SU-DHL-6 (cell line): ENCODE results near the gene RXRB.

ENCODE experiments used
- H2AFZ ChIP-seq: fragments of 200-600 bp; sonication (generic); 2 replicates; pipeline ENCODE4 v1.6.1; 2014; ENCODE audit warnings: low read depth, mild to moderate bottlenecking, moderate library complexity, mixed read lengths, antibody characterized with exemption, low read length; ENCODE audit not compliant: severe bottlenecking
- H3F3A ChIP-seq: fragments of 200-600 bp; shearing (Covaris generic); 2 replicates; pipeline ENCODE4 v1.6.0; 2016; ENCODE audit warnings: antibody characterized with exemption, mild to moderate bottlenecking; ENCODE audit not compliant: insufficient read depth
- H3K27ac ChIP-seq: fragments of 200-600 bp; sonication (generic); 2 replicates; pipeline ENCODE4 v1.5.1; 2016; ENCODE audit warnings: low read depth, mild to moderate bottlenecking, low read length, moderate library complexity, mixed read lengths
- H3K27me3 ChIP-seq: fragments of 200-600 bp; sonication (generic), shearing (Covaris generic); 2 replicates; pipeline ENCODE4 v1.6.0; 2014; ENCODE audit warnings: mild to moderate bottlenecking, low read length
- H3K36me3 ChIP-seq: fragments of 200-600 bp; sonication (generic); 2 replicates; pipeline ENCODE4 v1.6.1; 2014; ENCODE audit warnings: mild to moderate bottlenecking, low read length, mixed read lengths
- H3K4me2 ChIP-seq: fragments of 300-600, 200-600 bp; shearing (Covaris generic), sonication (generic); 2 replicates; pipeline ENCODE4 v1.6.0; 2014; ENCODE audit warnings: low read length, low read depth, mild to moderate bottlenecking; ENCODE audit not compliant: poor library complexity, severe bottlenecking
- H3K4me3 ChIP-seq: fragments of 200-600 bp; sonication (generic); 2 replicates; pipeline ENCODE4 v1.5.1; 2014; ENCODE audit warnings: antibody characterized with exemption, low read length, mild to moderate bottlenecking, mixed read lengths; ENCODE audit not compliant: insufficient read depth, poor library complexity, severe bottlenecking
- H3K79me2 ChIP-seq: fragments of 200-600 bp; sonication (generic); 2 replicates; pipeline ENCODE4 v1.6.1; 2014; ENCODE audit warnings: mild to moderate bottlenecking, low read length, moderate library complexity; ENCODE audit not compliant: insufficient read depth
- H3K9ac ChIP-seq: fragments of 200-600 bp; sonication (generic); 2 replicates; pipeline ENCODE4 v1.7.0; 2014; ENCODE audit warnings: mild to moderate bottlenecking, low read length
- H3K9me2 ChIP-seq: fragments of 200-600 bp; sonication (generic); replicated peaks from 2 replicates; pipeline ENCODE4 v1.6.1; 2014; ENCODE audit warnings: low read length; ENCODE audit not compliant: insufficient read depth
- H3K9me3 ChIP-seq: fragments of 200-600 bp; sonication (generic); 2 replicates; pipeline ENCODE4 v1.6.1; 2014; ENCODE audit warnings: low read length, mixed read lengths; ENCODE audit not compliant: insufficient read depth
- H4K20me1 ChIP-seq: fragments of 200-600 bp; sonication (generic); 2 replicates; pipeline ENCODE4 v1.6.1; 2014; ENCODE audit warnings: low read depth, mild to moderate bottlenecking, antibody characterized with exemption, low read length, moderate library complexity, mixed read lengths
- EZH2phosphoT487 ChIP-seq: fragments of 200-600 bp; sonication (generic), shearing (Covaris generic); conservative IDR thresholded peaks from 2 replicates; pipeline ENCODE4 v1.6.1; 2018; ENCODE audit warnings: mild to moderate bottlenecking, antibody characterized with exemption, low read length, moderate library complexity, mixed read lengths
- TF ChIP-seq, protein P1 (sequence below): fragments of 200-600 bp; sonication (generic); IDR thresholded peaks from one replicate; pipeline ENCODE4 v1.5.1; 2017; ENCODE audit warnings: antibody characterized with exemption, mild to moderate bottlenecking, low read length, moderate library complexity; ENCODE audit not compliant: insufficient read depth, poor library complexity, severe bottlenecking

The RXRB gene

DNA sequence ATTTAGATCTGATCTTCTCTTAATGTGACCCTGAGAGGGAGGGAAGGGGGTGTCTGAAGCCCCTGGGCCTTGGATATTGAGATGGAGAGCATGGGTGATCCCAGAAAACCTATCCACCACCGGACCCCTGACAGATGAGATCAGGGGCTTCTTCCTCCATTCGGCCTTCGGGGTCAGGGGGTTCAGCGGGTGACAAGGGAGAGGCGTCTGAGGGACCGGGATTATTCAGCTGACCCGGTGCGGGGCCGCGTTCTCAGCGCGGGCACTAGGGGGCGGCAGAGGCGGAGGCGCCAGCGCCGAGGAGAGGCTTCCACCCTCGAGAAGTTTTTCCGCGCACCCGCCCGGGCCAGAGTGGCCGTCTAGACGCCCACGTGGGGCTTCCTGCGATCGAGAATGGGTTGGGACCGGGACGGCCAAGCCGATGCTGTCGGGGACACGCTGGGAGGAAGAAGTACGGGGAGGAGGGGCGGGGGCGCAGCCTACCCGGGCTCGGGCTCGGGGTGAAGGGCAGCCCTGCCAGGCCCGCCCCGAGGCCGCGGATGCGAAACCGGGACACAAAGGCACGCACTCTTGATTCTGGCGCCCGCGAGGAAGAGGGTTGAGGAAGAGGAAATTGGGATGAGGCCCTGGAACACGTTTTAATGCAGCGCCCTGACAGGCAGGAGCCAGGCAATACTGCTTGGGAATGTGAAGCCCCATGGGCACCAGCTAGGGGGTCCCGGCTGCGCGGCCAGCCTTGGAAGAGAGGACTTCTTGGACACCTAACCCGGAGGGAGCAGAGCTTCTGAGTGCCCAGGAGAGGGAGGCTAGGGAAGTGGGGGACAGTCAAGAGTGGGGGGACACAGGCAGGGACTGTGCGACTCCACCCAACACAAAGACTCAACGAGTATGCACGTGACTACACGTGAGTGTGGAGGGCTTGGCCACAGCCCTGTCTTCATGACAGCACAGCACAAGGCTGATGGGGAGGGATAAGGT lies 38.8 kb downstream of the RXRB start:
- Histone ChIP-seq H4K20me1 (no peaks in the 10 kb centered on the region), H3K4me2 (peak overlapping the region; percentile 58), H2AFZ (peak overlapping the region; percentile 90), H3K27ac (no peak overlapping the region), H3K9ac (peak overlapping the region; percentile 42), H3K9me3 (no peaks in the 10 kb centered on the region), H3F3A (no peaks in the 10 kb centered on the region), H3K9me2 (no peaks in the 10 kb centered on the region), H3K27me3 (no peaks in the 10 kb centered on the region), H3K36me3 (no peaks in the 10 kb centered on the region), H3K79me2 (no peaks in the 10 kb centered on the region), H3K4me3 (peak overlapping the region; percentile 30)
- 0 out of 2 replicates have a peak, but pooled peaks have one; percentile 33 for TF ChIP-seq EZH2phosphoT487
- TF ChIP-seq, protein P1, sequence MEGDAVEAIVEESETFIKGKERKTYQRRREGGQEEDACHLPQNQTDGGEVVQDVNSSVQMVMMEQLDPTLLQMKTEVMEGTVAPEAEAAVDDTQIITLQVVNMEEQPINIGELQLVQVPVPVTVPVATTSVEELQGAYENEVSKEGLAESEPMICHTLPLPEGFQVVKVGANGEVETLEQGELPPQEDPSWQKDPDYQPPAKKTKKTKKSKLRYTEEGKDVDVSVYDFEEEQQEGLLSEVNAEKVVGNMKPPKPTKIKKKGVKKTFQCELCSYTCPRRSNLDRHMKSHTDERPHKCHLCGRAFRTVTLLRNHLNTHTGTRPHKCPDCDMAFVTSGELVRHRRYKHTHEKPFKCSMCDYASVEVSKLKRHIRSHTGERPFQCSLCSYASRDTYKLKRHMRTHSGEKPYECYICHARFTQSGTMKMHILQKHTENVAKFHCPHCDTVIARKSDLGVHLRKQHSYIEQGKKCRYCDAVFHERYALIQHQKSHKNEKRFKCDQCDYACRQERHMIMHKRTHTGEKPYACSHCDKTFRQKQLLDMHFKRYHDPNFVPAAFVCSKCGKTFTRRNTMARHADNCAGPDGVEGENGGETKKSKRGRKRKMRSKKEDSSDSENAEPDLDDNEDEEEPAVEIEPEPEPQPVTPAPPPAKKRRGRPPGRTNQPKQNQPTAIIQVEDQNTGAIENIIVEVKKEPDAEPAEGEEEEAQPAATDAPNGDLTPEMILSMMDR, result peak; percentile 100

DNA sequence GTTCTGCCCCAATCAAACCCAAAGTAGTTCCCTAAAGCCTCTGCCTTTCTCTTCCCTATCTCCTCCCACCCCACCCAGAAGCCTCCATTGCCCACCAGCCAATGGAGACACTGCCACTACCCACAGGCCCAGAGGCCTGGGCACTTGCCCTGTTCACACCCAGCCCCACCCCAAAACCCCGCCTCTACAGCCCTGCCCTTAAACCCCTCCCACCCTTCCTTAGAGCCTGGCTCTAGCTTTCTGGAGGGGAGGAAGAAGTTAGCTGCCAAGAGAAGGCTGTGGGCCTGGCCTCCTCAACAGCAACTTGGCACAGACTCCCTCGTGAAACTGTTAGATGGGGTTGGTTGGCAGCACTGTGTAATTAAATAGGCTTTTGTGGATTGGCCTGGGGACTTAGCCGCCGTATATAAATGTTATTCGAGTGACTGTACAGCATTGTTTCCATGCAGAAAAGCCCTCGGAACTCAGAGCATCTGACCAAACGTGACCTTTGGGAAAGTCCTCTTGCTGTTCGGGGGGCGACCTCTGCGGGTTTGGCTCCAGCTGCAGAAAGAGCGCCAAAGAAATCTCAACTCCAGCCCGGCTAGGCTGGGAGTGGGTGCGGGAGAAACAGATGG lies 39.6 kb downstream of the RXRB start:
- no peaks in the 10 kb centered on the region for H4K20me1 ChIP-seq
- H3K9ac ChIP-seq, result peak overlapping the region; percentile 42; the same call in 1 of the 2 replicates
- no peak for TF ChIP-seq EZH2phosphoT487
- TF ChIP-seq, protein P1, result no peak
- no peaks in the 10 kb centered on the region for H3K27me3 ChIP-seq
- no peak overlapping the region for H3K4me3 ChIP-seq
- H3K4me2 ChIP-seq, result peak overlapping the region; percentile 58
- H3K9me2 ChIP-seq, result no peaks in the 10 kb centered on the region
- H3K27ac ChIP-seq, result no peak overlapping the region
- H3K79me2 ChIP-seq, result no peaks in the 10 kb centered on the region
- no peaks in the 10 kb centered on the region for H3F3A ChIP-seq
- H3K36me3 ChIP-seq, result no peaks in the 10 kb centered on the region
- no peaks in the 10 kb centered on the region for H3K9me3 ChIP-seq
- H2AFZ ChIP-seq, result no peak overlapping the region

DNA sequence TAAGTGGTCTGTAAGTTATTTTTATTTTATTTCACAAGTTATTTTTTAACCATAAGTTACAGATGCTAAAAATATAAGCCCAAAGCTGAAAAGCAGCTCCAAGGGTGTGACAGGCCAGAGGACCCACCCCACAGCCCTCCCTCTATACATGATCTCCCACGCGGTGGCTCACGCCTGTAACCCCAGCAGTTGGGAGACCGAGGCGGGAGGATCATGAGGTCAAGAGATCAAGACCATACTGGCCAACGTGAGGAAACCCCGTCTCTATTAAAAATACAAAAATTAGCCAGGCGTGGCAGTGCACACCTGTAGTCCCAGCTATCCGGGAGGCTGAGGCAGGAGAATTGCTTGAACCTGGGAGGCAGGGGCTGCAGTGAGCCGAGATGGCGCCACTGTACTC lies 40.4 kb downstream of the RXRB start:
- H3K27ac ChIP-seq, result no peak overlapping the region
- no peaks in the 10 kb centered on the region for H3K27me3 ChIP-seq
- H3K4me2 ChIP-seq, result no peak overlapping the region
- no peaks in the 10 kb centered on the region for H3K9me2 ChIP-seq
- H3K9ac ChIP-seq, result no peak overlapping the region
- no peaks in the 10 kb centered on the region for H3F3A ChIP-seq
- TF ChIP-seq EZH2phosphoT487, result no peak
- TF ChIP-seq, protein P1, result no peak
- no peak overlapping the region for H2AFZ ChIP-seq
- no peak overlapping the region for H3K4me3 ChIP-seq
- no peaks in the 10 kb centered on the region for H4K20me1 ChIP-seq
- no peaks in the 10 kb centered on the region for H3K79me2 ChIP-seq
- no peaks in the 10 kb centered on the region for H3K36me3 ChIP-seq
- H3K9me3 ChIP-seq, result no peaks in the 10 kb centered on the region
